ENCODE measurements around the gene GON4L.
"Not testable (repeated sequence)": the region's sequence is repeated elsewhere in the genome, so short reads cannot be mapped to it uniquely, and the experiment has no call there.

The GON4L gene, protein sequence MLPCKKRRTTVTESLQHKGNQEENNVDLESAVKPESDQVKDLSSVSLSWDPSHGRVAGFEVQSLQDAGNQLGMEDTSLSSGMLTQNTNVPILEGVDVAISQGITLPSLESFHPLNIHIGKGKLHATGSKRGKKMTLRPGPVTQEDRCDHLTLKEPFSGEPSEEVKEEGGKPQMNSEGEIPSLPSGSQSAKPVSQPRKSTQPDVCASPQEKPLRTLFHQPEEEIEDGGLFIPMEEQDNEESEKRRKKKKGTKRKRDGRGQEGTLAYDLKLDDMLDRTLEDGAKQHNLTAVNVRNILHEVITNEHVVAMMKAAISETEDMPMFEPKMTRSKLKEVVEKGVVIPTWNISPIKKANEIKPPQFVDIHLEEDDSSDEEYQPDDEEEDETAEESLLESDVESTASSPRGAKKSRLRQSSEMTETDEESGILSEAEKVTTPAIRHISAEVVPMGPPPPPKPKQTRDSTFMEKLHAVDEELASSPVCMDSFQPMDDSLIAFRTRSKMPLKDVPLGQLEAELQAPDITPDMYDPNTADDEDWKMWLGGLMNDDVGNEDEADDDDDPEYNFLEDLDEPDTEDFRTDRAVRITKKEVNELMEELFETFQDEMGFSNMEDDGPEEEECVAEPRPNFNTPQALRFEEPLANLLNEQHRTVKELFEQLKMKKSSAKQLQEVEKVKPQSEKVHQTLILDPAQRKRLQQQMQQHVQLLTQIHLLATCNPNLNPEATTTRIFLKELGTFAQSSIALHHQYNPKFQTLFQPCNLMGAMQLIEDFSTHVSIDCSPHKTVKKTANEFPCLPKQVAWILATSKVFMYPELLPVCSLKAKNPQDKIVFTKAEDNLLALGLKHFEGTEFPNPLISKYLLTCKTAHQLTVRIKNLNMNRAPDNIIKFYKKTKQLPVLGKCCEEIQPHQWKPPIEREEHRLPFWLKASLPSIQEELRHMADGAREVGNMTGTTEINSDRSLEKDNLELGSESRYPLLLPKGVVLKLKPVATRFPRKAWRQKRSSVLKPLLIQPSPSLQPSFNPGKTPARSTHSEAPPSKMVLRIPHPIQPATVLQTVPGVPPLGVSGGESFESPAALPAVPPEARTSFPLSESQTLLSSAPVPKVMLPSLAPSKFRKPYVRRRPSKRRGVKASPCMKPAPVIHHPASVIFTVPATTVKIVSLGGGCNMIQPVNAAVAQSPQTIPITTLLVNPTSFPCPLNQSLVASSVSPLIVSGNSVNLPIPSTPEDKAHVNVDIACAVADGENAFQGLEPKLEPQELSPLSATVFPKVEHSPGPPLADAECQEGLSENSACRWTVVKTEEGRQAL (N-terminal part only)

DNA sequence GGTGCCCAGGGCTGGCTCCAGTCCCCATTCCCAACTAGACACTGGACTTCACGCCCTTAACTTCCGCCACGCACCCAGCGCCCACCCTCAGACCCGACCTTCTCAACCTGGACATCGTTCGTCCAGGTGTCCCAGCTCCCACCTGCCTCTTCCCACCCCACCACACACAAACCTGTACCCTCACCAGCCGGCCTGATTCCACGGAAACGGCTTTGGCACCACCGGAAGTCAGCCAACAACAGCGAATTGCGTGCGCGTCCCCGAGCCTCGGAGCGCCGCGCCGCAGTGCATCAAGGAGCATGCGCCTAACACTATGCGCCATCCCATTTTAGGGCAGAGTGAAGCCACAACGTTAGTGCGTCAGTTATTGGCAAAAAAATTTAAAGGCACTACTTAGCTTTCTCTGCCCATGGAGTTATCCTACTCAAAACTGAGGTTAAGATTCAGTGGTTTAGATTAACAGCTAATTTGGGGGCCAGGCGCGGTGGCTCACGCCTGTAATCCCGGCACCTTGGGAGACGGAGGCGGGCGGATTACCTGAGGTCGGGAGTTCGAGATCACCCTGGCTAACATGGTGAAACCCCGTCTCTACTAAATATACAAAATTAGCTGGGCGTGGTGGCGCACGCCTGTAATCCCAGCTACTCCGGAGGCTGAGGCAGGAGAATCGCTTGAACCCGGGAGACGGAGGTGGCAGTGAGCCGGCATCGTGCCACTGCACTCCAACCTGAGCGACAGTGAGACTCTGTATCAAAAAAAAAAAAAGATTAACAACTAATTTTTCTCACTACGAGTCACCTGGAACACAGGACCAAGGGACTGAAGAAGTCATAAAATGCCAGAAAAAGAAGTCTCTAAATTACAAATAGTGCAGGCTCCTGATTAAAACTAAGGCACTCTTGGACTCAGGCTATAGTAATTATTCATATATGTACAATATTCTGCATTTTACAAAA is at the start of gene GON4L:
Gene GON4L, minus strand, starts transcription at position 240 of the 956 bp plus-strand sequence. CDS start 3,434 bp downstream, outside the sequence.
- DNase-seq (ENCODE audit: low read depth) = peak; percentile 67
- H3K4me3 ChIP-seq (ENCODE audit: low read depth, low read length) = peak within 1 kb of the TSS; percentile 92

DNA sequence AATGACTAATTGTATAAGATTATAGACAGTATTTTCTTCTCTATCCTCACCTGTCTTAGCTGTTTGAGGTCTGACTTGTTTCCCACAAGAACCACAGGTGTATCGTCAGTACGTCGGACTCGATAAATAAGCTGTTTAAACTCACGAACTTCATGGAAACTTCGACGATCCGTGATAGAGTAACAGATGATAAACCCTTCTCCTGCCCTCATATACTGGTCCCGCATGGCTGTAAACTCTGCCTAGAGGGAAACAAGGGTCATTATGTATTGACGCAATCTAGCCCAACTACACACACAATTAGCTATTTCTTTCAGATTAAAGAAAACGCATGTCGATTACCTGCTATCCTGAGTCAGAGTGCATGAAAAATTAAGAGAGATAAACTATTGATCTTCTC is 47.2 kb upstream of the GON4L start:
- no peak overlapping the region for H3K4me3 ChIP-seq (ENCODE audit: low read depth, low read length)
- DNase-seq (ENCODE audit: low read depth) = no peak

DNA sequence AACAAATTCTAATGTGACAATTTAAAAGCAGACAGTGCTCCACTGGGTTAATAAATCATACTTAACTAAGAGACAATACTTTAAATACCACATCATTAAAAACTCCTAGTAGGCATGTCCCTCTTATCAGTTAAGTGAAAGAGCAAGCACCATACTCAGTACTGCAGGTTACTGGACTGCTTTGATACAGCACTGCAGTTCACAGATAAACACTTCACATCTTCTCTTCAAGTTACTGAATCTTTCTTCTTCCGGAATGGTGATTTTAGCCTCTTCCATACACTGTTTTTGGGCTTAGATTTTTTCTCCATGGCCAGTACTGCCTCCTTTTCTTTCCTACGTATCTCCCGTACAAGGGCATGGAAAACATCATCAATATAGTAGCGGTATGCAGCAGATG is 43.1 kb upstream of the GON4L start:
- H3K4me3 ChIP-seq (ENCODE audit: low read depth, low read length) = no peak overlapping the region
- DNase-seq (ENCODE audit: low read depth) = no peak

DNA sequence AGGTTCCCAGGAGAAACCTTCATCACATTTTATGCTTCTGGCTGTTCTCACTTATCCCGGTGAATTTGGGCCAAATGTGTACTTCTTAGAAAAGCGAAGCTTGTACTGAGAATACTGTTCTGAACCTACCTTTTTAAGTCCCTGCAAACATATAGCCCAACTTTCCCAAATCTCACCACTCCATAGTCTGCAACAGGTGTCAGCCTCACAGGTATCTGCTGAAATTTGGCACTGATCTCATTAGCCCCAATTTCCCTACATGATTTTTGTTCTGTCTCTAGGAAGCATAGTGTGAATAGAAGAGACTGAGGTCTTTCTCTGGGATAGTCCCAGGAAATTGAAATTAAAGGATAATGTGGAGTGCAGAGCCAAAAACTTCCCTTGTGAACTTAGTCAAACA is 42.7 kb upstream of the GON4L start:
- DNase-seq (ENCODE audit: low read depth) = no peak
- no peak overlapping the region for H3K4me3 ChIP-seq (ENCODE audit: low read depth, low read length)

DNA sequence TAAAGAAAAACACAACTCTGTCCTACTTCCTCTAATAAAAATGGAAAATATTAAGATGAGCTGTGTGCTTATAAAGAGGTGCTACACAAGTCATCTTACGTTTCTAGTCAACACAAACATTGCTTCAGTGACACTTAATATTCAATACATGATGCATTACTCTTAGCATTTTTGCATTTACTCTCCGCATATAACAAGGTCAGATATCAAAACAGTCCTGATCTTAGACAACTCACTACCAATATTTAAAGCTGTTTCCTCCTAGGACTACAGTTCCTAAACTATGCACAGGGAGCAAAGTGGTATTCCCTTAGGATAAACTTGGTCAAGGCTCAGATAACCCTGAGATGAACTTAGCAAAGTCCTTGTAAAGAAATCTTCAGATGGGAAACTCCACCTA is 41.9 kb upstream of the GON4L start:
- DNase-seq (ENCODE audit: low read depth) = no peak
- H3K4me3 ChIP-seq (ENCODE audit: low read depth, low read length) = no peak overlapping the region

DNA sequence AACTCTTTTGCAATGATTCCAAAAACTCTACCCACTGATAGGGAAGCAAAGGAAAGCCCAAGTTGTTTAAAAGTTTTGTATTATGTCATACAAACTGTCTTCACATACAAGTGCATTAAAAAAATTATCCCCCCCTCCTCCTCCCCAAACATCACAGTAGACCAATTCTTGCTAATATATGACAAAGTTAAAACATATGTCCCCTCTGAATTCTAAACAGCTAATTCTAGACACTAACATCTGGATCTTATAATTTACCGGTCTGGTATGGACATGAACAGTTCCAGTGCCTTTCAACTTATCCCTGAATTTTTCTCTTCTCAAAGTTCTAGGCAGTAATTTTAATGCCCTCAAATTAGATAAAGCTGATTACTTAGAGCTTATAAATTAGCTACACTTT is 40.7 kb upstream of the GON4L start:
- DNase-seq (ENCODE audit: low read depth) = no peak
- H3K4me3 ChIP-seq (ENCODE audit: low read depth, low read length) = no peak overlapping the region

DNA sequence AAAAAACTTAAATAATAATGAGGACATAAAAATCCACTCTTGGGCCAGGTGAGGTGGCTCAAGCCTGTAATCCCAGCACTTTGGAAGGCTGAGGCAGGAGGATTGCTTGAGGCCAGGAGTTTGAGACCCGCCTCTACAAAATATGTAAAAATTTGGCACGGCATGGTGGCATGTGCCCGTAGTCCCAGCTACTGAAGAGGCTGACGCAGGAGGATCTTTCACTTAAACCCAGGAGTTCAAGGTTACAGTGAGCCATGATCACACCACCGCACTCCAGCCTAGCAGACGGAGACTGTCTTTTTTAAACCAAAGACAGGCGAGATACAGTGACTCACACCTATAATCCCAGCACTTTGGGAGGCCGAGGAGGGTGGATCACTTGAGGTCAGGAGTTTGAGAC is 39.5 kb upstream of the GON4L start:
- DNase-seq (ENCODE audit: low read depth); H3K4me3 ChIP-seq (ENCODE audit: low read depth, low read length): not testable (repeated sequence)

DNA sequence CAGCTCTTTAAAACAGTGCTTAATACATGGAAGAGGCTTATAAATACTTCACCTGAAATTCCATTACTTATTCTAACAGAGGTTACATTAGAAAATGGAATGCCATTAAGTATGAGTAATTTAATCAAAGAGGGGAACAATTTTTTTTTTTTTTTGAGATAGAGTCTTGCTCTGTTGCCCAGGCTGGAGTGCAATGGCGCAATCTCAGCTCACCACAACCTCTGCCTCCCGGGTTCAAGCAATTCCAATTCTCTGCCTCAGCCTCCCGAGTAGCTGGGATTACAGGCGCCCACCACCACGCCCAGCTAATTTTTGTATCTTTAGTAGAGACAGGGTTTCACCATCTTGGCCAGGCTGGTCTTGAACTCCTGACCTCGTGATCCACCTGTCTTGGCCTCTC is 38.6 kb upstream of the GON4L start:
- DNase-seq (ENCODE audit: low read depth); H3K4me3 ChIP-seq (ENCODE audit: low read depth, low read length): not testable (repeated sequence)

DNA sequence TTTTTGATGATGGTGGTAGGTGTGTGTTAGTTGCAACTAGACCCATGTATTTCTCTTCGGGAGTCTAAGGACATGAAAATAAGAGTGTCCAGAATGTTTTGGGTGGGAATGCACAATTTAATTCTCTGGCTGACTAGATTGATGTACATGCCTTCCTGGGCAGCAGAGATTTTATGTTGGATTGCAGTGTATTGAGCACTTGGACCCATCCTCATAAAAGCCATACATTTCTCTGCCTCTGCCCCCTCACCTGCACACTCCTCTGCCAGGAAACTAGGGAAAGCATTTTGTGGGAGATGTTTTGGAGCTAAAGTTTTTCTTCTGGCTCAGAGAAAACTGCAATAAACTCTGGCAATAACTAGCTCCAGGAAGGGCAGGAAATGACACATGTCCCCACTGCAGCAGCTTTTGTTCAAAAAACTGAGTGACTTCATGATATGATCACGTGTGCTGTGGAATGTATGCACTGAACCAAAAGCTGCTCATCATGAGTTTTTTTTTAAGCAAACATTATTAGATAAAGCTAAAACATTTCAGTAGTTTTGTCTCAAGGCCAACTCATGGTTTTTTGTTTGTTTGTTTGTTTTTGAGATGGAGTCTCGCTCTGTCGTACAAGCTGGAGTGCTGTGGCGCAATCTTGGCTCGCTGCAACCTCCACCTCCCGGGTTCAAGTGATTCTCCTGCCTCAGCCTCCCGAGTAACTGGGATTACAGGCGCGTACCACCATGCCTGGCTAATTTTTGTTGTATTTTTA is 36.6 kb upstream of the GON4L start:
- peak; percentile 60 for DNase-seq (ENCODE audit: low read depth)
- H3K4me3 ChIP-seq (ENCODE audit: low read depth, low read length) = no peak overlapping the region

DNA sequence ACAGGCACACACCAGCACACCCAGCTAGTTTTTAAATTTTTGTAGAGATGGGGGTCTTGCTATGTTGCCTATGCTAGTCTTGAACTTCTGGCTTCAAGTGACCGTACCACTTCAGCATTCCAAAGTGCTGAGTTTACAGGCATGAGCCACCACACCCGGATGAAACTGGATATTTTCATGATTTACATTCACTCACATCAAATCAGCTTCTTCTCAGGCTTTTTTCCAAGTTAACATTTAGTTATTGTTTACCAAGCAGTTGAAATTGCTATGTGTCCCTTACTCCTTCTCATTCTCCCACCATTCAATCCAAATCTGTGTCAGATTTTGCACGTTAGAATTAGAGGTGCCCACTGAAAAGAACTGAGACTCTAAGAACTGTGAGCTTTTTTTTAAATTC is 35.8 kb upstream of the GON4L start:
- H3K4me3 ChIP-seq (ENCODE audit: low read depth, low read length) = no peak overlapping the region
- DNase-seq (ENCODE audit: low read depth) = peak; percentile 47

DNA sequence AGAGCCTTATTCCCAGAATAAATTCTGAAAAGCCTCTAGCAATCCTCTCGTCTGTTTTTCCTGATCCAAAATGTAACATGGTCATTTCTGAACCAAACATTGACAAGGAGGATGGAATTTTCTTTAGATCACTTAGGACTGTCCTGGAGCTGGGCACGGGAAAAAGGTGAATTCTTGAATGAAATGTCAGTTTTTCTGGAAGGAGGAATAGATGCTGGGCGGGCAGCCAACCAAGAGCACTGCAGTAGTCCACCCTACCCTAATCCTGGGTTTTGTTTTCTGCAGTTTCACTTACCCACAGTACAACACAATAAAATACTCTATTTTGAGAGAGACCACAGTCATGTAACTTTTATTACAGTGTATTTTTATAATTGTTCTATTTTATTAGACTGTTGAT is 33.2 kb upstream of the GON4L start:
- DNase-seq (ENCODE audit: low read depth) = no peak
- H3K4me3 ChIP-seq (ENCODE audit: low read depth, low read length) = no peak overlapping the region

DNA sequence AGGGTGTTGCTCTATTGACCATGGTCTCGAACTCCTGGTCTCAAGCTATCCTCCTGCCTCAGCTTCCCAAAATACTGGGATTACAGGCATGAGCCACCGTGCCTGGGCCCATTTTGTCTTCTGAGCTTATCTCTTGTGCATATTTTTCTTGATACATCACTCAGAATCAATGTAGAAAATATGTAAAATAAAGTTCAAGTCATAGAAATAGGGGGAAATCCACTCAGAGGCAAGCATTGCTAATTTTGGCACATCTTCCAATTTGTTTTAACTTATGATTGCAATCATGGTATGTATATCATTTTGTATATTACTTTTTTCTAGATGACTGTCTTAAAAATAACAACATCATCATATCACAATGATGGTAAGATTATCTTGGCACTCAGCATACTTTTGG is 32.6 kb upstream of the GON4L start:
- DNase-seq (ENCODE audit: low read depth) = no peak
- no peak overlapping the region for H3K4me3 ChIP-seq (ENCODE audit: low read depth, low read length)

DNA sequence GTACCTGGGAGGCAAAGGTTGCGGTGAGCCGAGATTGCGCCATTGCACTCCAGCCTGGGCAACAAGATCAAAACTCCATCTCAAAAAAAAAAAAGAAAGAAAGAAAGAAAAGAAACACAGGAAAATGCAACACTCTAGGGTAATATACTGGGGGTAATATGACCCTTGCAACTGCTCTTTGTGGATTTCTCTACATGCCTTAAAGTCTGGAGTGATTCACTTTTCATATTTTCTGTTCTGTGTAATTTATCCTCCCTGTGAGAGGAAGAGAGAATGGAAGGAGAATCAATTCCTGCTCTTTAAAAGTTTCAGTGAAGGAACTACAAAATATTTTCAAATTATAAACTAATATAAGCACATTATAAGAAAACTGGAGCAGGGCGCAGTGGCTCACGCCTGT is 31.5 kb upstream of the GON4L start:
- H3K4me3 ChIP-seq (ENCODE audit: low read depth, low read length) = no peak overlapping the region
- DNase-seq (ENCODE audit: low read depth) = no peak

DNA sequence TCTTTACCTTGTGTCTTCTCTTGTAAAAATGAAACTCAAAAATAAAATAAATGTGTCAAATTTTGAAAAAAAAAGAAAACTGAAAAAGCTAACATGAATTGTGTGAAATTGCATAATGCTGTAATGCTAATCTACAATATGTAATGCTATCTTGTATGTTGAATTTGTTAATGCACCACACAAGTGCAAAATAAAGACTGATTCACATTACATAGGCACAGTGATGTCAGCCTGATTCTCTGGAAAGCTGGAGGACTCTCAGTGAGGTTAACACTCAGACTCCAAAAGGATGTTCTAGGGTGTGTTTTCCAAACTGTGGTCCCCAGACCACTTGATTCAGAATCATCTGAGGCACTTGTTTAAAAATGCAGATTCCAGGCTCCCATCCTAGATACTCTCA is 28.0 kb upstream of the GON4L start:
- DNase-seq (ENCODE audit: low read depth) = no peak
- no peak overlapping the region for H3K4me3 ChIP-seq (ENCODE audit: low read depth, low read length)

DNA sequence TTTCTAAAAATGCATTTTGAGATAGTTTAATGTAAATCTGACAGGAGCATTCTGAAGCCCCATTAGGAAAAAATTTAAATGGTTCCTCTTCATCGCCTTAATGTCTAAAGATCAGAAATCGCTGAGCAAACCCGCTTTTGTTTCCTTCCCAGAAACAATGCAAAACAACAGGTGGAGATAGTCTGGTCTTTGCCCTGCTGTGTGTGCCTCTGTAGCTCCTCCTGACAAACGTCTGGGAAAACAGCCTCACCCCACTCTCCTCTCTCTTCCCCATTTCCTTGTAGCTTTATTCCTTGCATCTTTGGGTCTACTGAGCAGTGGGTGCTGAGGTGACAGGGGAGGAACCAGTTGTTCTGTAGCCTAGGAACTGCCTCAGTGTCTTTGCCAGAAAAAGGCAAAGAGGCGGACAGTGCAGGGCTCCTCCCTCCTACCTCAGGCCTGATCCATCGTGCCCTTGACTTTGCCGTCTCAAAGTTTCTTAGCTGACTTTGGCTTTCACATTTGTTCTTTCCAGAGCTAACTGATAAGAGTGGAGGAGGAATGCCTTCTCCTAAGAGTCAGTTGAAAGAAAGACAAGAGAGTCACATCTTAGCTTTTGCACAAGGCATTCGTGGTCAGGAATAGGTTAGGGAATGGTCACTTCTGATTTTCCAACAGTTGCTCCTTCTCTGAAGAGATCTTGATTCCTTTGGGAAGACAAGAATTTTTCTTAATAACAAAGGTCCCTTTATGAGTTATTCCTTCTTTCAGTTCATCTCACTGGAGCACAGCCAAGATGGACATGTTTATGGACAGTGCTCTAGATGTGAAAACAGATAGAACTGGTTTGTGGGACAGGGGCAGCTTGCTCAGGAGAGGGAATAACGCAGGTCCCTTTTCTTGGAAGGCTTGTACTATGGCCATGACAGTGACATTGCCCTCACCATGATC is 27.3 kb upstream of the GON4L start:
- DNase-seq (ENCODE audit: low read depth) = no peak

DNA sequence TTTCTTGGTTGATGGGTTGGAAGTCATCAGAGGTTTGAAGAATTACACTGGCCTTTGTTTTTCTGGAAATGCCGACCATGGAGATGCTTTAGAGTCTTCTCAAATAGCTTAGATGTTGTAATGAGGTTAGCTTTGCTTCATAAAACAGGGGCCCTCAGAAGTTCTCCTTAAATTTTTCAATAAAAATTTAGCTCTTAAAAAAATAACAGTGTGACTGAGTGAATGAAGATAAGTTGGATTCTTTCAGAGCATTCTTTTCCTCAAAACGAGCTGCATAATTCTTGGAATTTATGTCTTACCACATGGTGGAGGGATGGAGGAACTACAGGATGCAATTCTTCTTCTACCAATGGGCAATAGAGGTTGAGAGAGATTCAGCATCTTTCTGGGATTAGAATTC is 25.8 kb upstream of the GON4L start:
- H3K4me3 ChIP-seq (ENCODE audit: low read depth, low read length) = no peak overlapping the region
- DNase-seq (ENCODE audit: low read depth) = no peak

More for the DNA sequence above, 27.3 kb upstream of the GON4L start:
- H3K4me3 ChIP-seq (ENCODE audit: low read depth, low read length) = no peak overlapping the region

DNA sequence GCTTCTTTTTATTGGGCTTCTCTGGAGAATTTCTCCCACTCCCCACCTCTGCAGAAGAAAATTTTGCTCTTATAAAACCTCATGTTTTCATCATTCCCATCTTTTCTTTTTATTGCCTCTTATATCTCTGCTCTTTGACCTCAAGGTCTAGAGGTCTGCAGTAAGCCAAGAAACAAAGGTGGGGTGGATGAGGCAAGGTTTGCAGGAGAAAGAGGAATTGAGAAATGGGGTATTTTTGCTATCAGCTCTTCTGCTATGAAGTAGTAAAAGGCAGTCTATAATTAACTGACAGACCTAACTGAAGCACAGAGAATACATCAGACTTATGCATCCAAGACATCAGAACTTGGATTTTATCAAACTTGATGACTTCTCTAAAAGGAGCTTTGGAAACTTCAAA is 25.2 kb upstream of the GON4L start:
- no peak overlapping the region for H3K4me3 ChIP-seq (ENCODE audit: low read depth, low read length)
- DNase-seq (ENCODE audit: low read depth) = no peak
